Psoas muscle (tissue), 8 donors: Measurements from ENCODE around the gene PSMC3. TPM values are rescaled to one million over a fixed set of nuclear protein-coding genes. Genes with fewer than 3 reads are reported as not detected.

Experiments
- ATAC-seq, 4 donors: fragments of 200-7000 bp; cut with Tn5 transposase; one replicate each; pipeline ENCODE4 v1.9.1; 2020; ENCODE audit warnings: moderate library complexity in 3 of 4, mild to moderate bottlenecking in 2 of 4
- DNase-seq, 2 donors: peaks; one replicate each; pipeline ENCODE4 v3.0.0-alpha.2; 2020
- H3K27ac ChIP-seq: fragments of 200-600 bp; one replicate; pipeline ENCODE4 v1.8.0; 2022
- H3K27me3 ChIP-seq, 3 donors: fragments of 200-600 bp in 1 of 3; one replicate each; pipeline versions ENCODE4 v1.6.1 to v1.8.0; 2013 to 2022; ENCODE audit warnings: low read length in 2 of 3, mild to moderate bottlenecking in 2 of 3, moderate library complexity in 1 of 3; ENCODE audit not compliant: insufficient read depth in 3 of 3
- H3K36me3 ChIP-seq, 2 donors: fragments of 200-600 bp in 1 of 2; one replicate each; pipeline versions ENCODE4 v1.6.1 to v1.8.0; 2013 to 2022; ENCODE audit warnings: low read depth in 1 of 2, mild to moderate bottlenecking in 1 of 2, moderate library complexity in 1 of 2; ENCODE audit not compliant: insufficient read depth in 1 of 2
- H3K4me1 ChIP-seq: fragments of 200-600 bp; one replicate; pipeline ENCODE4 v1.8.0; 2022
- H3K4me3 ChIP-seq: fragments of 200-600 bp; one replicate; pipeline ENCODE4 v1.8.0; 2022; ENCODE audit warnings: mild to moderate bottlenecking
- H3K9me3 ChIP-seq: fragments of 200-600 bp; one replicate; pipeline ENCODE4 v1.8.0; 2022
- WGBS, 3 donors: extraction: QIAGEN DNeasy Blood & Tissue Kit; methylation state at CpG; one replicate each; pipeline versions ENCODE4 v1.1.6 to v1.1.7; 2013; 5-methylcytosine and 5-hydroxymethylcytosine counted together
- intact Hi-C, 2 donors: fragments of 100-400 bp; cut with DNase I; formaldehyde crosslinking; loops; one replicate each; pipeline versions ENCODE4 v1.11.0 to v1.14.2; 2022
- polyA plus RNA-seq, 3 donors: library from polyadenylated mRNA; stranded (reverse); fragments of 200-250 nt; gene quantifications; one replicate each; pipeline ENCODE4 v1.2.3, GENCODE V29; 2013
- total RNA-seq, 4 donors: library from RNA; stranded (reverse); fragmentation: NEBNext Ultra II Directional in 2 of 4; extraction: Animal tissue kit (Norgen Biotek cat#: 25700) in 2 of 4; gene quantifications; one replicate each; pipeline versions ENCODE4 v1.2.1 to v1.2.4, GENCODE V29; 2021 to 2023
- TF ChIP-seq, protein P1 (sequence below): fragments of 200-600 bp; IDR thresholded peaks from one replicate; pipeline ENCODE4 v1.8.0; 2022; ENCODE audit warnings: antibody characterized with exemption
- donor health status: healthy with polysubstance abuse.
- donor health status: DM: no; HTN: no; CAD: no; lungs with moderate emphysema.
- donor health status: Bipolar disorder and iron deficiency.
- donor health status: healthy.
- donor health status: DM: yes; HTN: yes; CAD: no.
- donor health status: DM: no; HTN: no; CAD: no.
- donor health status: DM: no; HTN: no; CAD: no.
- donor health status: DM: yes; HTN: yes; CAD: no.

PSMC3 gene
- total and polyA plus RNA-seq, 7 donors = 141 to 346 (median 255) TPM

DNA sequence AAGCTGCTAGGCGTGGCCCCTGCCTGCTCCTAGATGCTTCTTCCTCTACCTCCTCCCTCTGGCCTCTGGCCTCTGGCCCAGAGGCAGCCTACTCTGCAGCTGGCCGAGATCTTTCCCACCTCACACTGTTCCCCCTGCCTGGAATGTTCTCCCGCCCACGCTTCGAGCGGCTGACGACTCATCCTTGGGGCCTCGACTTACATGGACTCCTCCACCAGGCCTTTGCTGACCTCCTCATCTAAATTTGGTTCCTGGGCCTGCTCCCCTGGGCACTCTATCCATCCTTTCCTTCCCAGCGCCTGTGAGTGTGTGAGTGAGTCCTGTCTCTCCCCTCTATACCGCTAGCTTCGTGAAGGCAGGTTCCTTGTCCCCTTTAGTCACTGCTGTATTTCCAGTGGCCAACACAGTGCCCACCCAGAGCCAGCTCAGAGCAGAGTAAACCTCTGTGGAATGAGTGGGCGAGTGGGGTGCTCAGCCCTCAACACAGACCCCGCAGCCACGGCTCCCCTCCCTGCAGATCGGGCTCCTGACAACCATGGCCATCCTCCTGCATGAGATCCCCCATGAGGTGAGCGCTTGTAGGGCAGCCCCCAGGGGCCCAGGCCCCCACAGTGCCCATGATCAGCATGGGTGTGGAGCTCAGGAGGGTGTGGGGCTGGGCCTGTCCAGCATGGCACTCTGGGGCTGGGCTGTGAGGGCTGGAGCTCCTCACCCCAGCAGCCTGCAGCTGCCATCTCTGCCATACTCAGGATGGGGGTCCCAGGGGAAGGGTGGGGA, 12.1 kb downstream of the PSMC3 start:
- intact Hi-C loops = no loop called here
- TF ChIP-seq, protein P1, sequence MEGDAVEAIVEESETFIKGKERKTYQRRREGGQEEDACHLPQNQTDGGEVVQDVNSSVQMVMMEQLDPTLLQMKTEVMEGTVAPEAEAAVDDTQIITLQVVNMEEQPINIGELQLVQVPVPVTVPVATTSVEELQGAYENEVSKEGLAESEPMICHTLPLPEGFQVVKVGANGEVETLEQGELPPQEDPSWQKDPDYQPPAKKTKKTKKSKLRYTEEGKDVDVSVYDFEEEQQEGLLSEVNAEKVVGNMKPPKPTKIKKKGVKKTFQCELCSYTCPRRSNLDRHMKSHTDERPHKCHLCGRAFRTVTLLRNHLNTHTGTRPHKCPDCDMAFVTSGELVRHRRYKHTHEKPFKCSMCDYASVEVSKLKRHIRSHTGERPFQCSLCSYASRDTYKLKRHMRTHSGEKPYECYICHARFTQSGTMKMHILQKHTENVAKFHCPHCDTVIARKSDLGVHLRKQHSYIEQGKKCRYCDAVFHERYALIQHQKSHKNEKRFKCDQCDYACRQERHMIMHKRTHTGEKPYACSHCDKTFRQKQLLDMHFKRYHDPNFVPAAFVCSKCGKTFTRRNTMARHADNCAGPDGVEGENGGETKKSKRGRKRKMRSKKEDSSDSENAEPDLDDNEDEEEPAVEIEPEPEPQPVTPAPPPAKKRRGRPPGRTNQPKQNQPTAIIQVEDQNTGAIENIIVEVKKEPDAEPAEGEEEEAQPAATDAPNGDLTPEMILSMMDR = no peak
- H3K4me3 ChIP-seq = no peak overlapping the region
- H3K36me3 ChIP-seq = peaks cover 16 to 68% of the 10 kb centered on the region in 2 donors
- H3K27me3 ChIP-seq = no peaks in the 10 kb centered on the region
- DNase-seq = peak in 1 of 2 donors; percentile 74
- WGBS, 3 donors = 69 to 75% (median 71%) methylated on average over 16 of the region's 16 CpGs
- peak in 2 of 4 donors; percentile 10 to 18 for ATAC-seq
- peaks cover 40% of the 10 kb centered on the region for H3K4me1 ChIP-seq
- H3K9me3 ChIP-seq = no peaks in the 10 kb centered on the region
- H3K27ac ChIP-seq = peak overlapping the region; percentile 89

DNA sequence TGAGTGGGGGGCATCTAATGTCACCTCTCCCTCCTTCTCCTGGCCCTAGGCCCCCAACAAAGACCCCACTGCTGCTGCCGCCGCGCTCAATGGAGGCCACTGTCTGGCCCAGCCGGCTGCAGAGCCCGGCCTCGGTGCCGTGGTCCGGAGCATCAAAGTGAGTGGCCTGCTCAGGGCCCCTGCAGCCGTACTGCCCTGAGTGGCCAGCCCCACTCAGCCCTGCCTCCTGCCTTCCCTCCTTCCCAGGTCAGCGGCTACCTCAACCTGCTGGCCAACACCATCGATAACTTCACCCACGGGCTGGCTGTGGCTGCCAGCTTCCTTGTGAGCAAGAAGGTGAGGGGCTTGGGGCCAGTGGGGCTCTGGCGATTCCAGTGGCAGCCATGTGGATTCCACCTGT, 12.9 kb downstream of the PSMC3 start:
- intact Hi-C loops = no loop called here
- no peaks in the 10 kb centered on the region for H3K27me3 ChIP-seq
- ATAC-seq = no peak
- peaks cover 43% of the 10 kb centered on the region for H3K4me1 ChIP-seq
- H3K9me3 ChIP-seq = no peaks in the 10 kb centered on the region
- H3K4me3 ChIP-seq = no peak overlapping the region
- H3K27ac ChIP-seq = peak overlapping the region; percentile 89
- peaks cover 14 to 60% of the 10 kb centered on the region in 2 donors for H3K36me3 ChIP-seq
- TF ChIP-seq, protein P1 = no peak
- DNase-seq = no peak
- 87 to 94% (median 90%) methylated on average over 13 of the region's 13 CpGs for WGBS, 3 donors

GRCh38 chr11:47411884-47412746, 14.1 kb downstream of the PSMC3 start:
- no peak for ATAC-seq
- H3K4me3 ChIP-seq = no peak overlapping the region
- no peaks in the 10 kb centered on the region for H3K27me3 ChIP-seq
- H3K9me3 ChIP-seq = no peaks in the 10 kb centered on the region
- DNase-seq = peak; percentile 63 to 82
- H3K36me3 ChIP-seq = peaks cover 8 to 48% of the 10 kb centered on the region in 2 donors
- TF ChIP-seq, protein P1 = peak; percentile 64
- intact Hi-C loops = no loop called here
- WGBS, 3 donors = 45 to 69% (median 59%) methylated on average over 11 to 12 of the region's 12 CpGs
- no peak overlapping the region for H3K27ac ChIP-seq
- H3K4me1 ChIP-seq = peaks cover 43% of the 10 kb centered on the region

- Histone ChIP-seq H3K9me3 (no peaks in the 10 kb centered on the region), H3K27ac (no peak overlapping the region), H3K36me3 (peaks cover 8 to 42% of the 10 kb centered on the region in 2 donors), H3K4me3 (no peak overlapping the region), H3K27me3 (no peaks in the 10 kb centered on the region), H3K4me1 (peaks cover 32% of the 10 kb centered on the region)
- DNase-seq = no peak
- intact Hi-C loops = no loop called here
- 59 to 75% (median 60%) methylated on average over 12 of the region's 12 CpGs for WGBS, 3 donors
- ATAC-seq = no peak
- TF ChIP-seq, protein P1 = no peak
Measured at GRCh38 chr11:47410370-47411264, 15.6 kb downstream of the PSMC3 start.
